Measurements from ENCODE around the gene POLE3. TPM values are rescaled to one million over a fixed set of nuclear protein-coding genes. Genes with fewer than 3 reads are reported as not detected.

POLE3 gene
- total RNA-seq, 1 donor from 2014 or later, result 86.5 TPM

GRCh38 chr9:113427629-113428028 is 17.2 kb upstream of the POLE3 start:
- Mint-ChIP-seq H3K4me3 (no peak overlapping the region), H3K4me1 (no peaks in the 10 kb centered on the region), H3K9me3 (no peaks in the 10 kb centered on the region), H3K27ac (ENCODE audit: unreplicated experiment) (no peak overlapping the region), H3K27me3 (ENCODE audit: low read depth) (peaks cover 9% of the 10 kb centered on the region), H3K36me3 (ENCODE audit: low read depth) (no peaks in the 10 kb centered on the region)
- TF ChIP-seq CTCF (conservative IDR thresholded peaks at IDR 0.05), result no peak
- DNase-seq (ENCODE audit: low read depth, low spot score), result no peak

- Mint-ChIP-seq H3K27me3 (ENCODE audit: low read depth) (peaks cover 6% of the 10 kb centered on the region), H3K4me1 (no peaks in the 10 kb centered on the region), H3K4me3 (no peak overlapping the region), H3K9me3 (no peaks in the 10 kb centered on the region), H3K27ac (ENCODE audit: unreplicated experiment) (no peak overlapping the region), H3K36me3 (ENCODE audit: low read depth) (no peaks in the 10 kb centered on the region)
- TF ChIP-seq CTCF (conservative IDR thresholded peaks at IDR 0.05), result no peak
- no peak for DNase-seq (ENCODE audit: low read depth, low spot score)
These were observed 16.2 kb upstream of the POLE3 start for GRCh38 chr9:113426701-113427100.

GRCh38 chr9:113425072-113425471 is 14.6 kb upstream of the POLE3 start:
- H3K27ac Mint-ChIP-seq (ENCODE audit: unreplicated experiment), result no peak overlapping the region
- H3K27me3 Mint-ChIP-seq (ENCODE audit: low read depth), result peaks cover 6% of the 10 kb centered on the region
- TF ChIP-seq CTCF (conservative IDR thresholded peaks at IDR 0.05), result no peak
- no peaks in the 10 kb centered on the region for H3K36me3 Mint-ChIP-seq (ENCODE audit: low read depth)
- H3K9me3 Mint-ChIP-seq, result no peaks in the 10 kb centered on the region
- no peak for DNase-seq (ENCODE audit: low read depth, low spot score)
- no peaks in the 10 kb centered on the region for H3K4me1 Mint-ChIP-seq
- no peak overlapping the region for H3K4me3 Mint-ChIP-seq

GRCh38 chr9:113421726-113422125 is 11.3 kb upstream of the POLE3 start:
- Mint-ChIP-seq H3K4me1 (no peaks in the 10 kb centered on the region), H3K27me3 (ENCODE audit: low read depth) (peaks cover 6% of the 10 kb centered on the region), H3K27ac (ENCODE audit: unreplicated experiment) (no peak overlapping the region), H3K9me3 (no peaks in the 10 kb centered on the region), H3K36me3 (ENCODE audit: low read depth) (no peaks in the 10 kb centered on the region), H3K4me3 (no peak overlapping the region)
- no peak for TF ChIP-seq CTCF (conservative IDR thresholded peaks at IDR 0.05)
- DNase-seq (ENCODE audit: low read depth, low spot score), result no peak

GRCh38 chr9:113417370-113417769 is 6.9 kb upstream of the POLE3 start:
- no peak overlapping the region for H3K4me3 Mint-ChIP-seq
- no peak for TF ChIP-seq CTCF (conservative IDR thresholded peaks at IDR 0.05)
- H3K9me3 Mint-ChIP-seq, result no peaks in the 10 kb centered on the region
- DNase-seq (ENCODE audit: low read depth, low spot score), result no peak
- H3K4me1 Mint-ChIP-seq, result no peaks in the 10 kb centered on the region
- no peaks in the 10 kb centered on the region for H3K27me3 Mint-ChIP-seq (ENCODE audit: low read depth)
- H3K27ac Mint-ChIP-seq (ENCODE audit: unreplicated experiment), result no peak overlapping the region
- no peaks in the 10 kb centered on the region for H3K36me3 Mint-ChIP-seq (ENCODE audit: low read depth)
